Measurements from ENCODE around the gene TMEM240.

- TF ChIP-seq EP300 (IDR thresholded peaks at IDR 0.05; ENCODE audit: borderline replicate concordance) (no peak), YY1 (IDR thresholded peaks at IDR 0.05; ENCODE audit: low read depth) (no peak), TAF1 (IDR thresholded peaks at IDR 0.05; ENCODE audit: low read depth) (no peak), CEBPB (IDR thresholded peaks at IDR 0.05) (no peak), REST (IDR thresholded peaks at IDR 0.05; ENCODE audit: low read depth) (no peak), CREB1 (IDR thresholded peaks at IDR 0.05; ENCODE audit: low read depth) (no peak), TEAD4 (IDR thresholded peaks at IDR 0.05) (no peak)
Observed at GRCh38 chr1:1489231-1489630, 51.2 kb downstream of the TMEM240 start.
